Testis (tissue), 3 donors: Measurements from ENCODE around the gene TBC1D10B. TPM values are rescaled to one million over a fixed set of nuclear protein-coding genes. Genes with fewer than 3 reads are reported as not detected.

Experiments used
- DNase-seq: peaks from one replicate; pipeline ENCODE4 v3.0.0-alpha.2; 2019
- H3K27ac ChIP-seq, 2 donors: fragments of 200-600 bp; sonication (generic); one replicate each; pipeline ENCODE4 v1.5.1; 2019
- H3K27me3 ChIP-seq: fragments of 200-600 bp; sonication (generic); one replicate; pipeline ENCODE4 v1.5.1; 2019
- H3K36me3 ChIP-seq: fragments of 200-600 bp; sonication (generic); one replicate; pipeline ENCODE4 v1.5.1; 2017; ENCODE audit warnings: low read depth; ENCODE audit errors: missing control alignments
- H3K4me1 ChIP-seq: fragments of 200-600 bp; sonication (generic); one replicate; pipeline ENCODE4 v1.5.1; 2019
- H3K4me3 ChIP-seq, 2 donors: fragments of 200-600 bp; sonication (generic); one replicate each; pipeline ENCODE4 v1.5.1; 2017 to 2019
- H3K9me3 ChIP-seq: fragments of 200-600 bp; sonication (generic); one replicate; pipeline ENCODE4 v1.5.1; 2017
- POLR2A ChIP-seq: fragments of 450-650 bp; IDR thresholded peaks from one replicate; pipeline ENCODE4 v1.6.1; 2017; ENCODE audit warnings: antibody characterized with exemption, mild to moderate bottlenecking, moderate library complexity
- WGBS, 2 donors: methylation state at CpG; one replicate each; pipeline ENCODE4 v1.1.5; 2018; 5-methylcytosine and 5-hydroxymethylcytosine counted together
- intact Hi-C: fragments of 100-400 bp; cut with DNase I; formaldehyde crosslinking; loops from one replicate; pipeline ENCODE4 v1.15.1; 2023; ENCODE audit warnings: low total_unique reads
- polyA plus RNA-seq: library from polyadenylated mRNA; stranded (reverse); fragments of 350-450 nt; fragmentation: Illumina TruSeq; extraction: RNeasy Lipid Tissue Mini Kit (QIAGEN cat#74804); gene quantifications from one replicate; pipeline ENCODE4 v1.2.3, GENCODE V29; 2014; ENCODE audit warnings: low read depth, low replicate concordance; ENCODE audit not compliant: insufficient read depth
- total RNA-seq, 2 donors: library from RNA; depleted of rRNA; stranded (reverse); fragments of >200 nt; gene quantifications; one replicate each; pipeline ENCODE4 v1.2.3, GENCODE V29; 2016
- TF ChIP-seq, protein P1 (sequence below), 3 experiments: fragments of 450-650 bp in 2 of 3; fragments of 200-600 bp in 1 of 3; sonication (generic) in 1 of 3; IDR thresholded peaks; one replicate each; pipeline ENCODE4 v1.5.1; 2016 to 2019; ENCODE audit warnings: antibody characterized with exemption in 3 of 3, mild to moderate bottlenecking in 2 of 3, moderate library complexity in 1 of 3

Gene TBC1D10B
- total and polyA plus RNA-seq, 3 donors from 2014 or later = 60.5 to 86.2 (median 64.0) TPM

DNA sequence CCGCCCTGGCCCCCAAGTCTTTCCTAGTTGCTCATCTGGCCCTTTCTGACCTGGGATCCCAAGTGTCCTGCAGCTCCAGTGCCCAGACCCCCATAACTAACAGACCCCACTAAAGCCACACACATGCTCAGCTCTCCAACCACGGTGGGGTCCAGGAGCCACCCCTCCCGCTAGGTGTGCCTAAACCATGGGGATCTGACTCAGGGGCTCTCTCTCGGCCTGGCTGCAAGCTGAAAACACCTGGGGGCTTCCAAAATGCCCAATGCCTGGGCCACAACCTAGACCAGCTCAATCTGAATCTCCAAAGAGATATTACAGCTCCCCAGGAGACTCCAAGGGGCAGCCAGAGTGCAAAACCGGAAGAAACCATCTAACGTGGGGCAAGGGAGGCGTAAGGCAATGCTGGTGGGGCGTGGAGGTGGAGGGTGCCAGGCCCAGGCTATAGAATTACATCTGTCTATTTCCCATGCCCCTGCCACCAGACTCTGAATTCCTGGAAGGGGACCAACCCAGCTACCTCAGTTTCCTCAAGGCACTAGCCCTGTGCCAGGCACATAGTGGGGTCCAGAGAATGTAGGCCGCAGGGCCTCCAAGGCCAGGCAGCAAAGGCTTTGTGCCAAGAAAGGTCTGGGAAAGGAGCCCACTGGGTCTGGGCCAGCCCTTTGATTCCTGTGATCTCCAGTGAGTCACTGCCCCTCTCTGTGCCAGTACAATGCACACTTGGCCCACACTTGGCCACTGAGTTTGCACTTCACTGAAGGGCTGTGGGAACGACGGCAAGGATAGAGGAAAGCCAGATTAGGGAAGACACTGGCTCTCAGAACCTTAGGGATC, 18.5 kb downstream of the TBC1D10B start:
- DNase-seq = peak; percentile 85
- Histone ChIP-seq H3K27me3 (no peaks in the 10 kb centered on the region), H3K4me3 (no peak overlapping the region), H3K36me3 (no peaks in the 10 kb centered on the region), H3K27ac (peak overlapping the region; percentile 50 to 75), H3K4me1 (peaks cover 35% of the 10 kb centered on the region), H3K9me3 (no peaks in the 10 kb centered on the region)
- intact Hi-C loops = no loop called here
- 50 to 65% methylated on average over 6 to 11 of the region's 11 CpGs for WGBS, 2 donors
- TF ChIP-seq, protein P1, sequence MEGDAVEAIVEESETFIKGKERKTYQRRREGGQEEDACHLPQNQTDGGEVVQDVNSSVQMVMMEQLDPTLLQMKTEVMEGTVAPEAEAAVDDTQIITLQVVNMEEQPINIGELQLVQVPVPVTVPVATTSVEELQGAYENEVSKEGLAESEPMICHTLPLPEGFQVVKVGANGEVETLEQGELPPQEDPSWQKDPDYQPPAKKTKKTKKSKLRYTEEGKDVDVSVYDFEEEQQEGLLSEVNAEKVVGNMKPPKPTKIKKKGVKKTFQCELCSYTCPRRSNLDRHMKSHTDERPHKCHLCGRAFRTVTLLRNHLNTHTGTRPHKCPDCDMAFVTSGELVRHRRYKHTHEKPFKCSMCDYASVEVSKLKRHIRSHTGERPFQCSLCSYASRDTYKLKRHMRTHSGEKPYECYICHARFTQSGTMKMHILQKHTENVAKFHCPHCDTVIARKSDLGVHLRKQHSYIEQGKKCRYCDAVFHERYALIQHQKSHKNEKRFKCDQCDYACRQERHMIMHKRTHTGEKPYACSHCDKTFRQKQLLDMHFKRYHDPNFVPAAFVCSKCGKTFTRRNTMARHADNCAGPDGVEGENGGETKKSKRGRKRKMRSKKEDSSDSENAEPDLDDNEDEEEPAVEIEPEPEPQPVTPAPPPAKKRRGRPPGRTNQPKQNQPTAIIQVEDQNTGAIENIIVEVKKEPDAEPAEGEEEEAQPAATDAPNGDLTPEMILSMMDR (IDR thresholded peaks at IDR 0.05) = no peak
- no peak for TF ChIP-seq POLR2A

DNA sequence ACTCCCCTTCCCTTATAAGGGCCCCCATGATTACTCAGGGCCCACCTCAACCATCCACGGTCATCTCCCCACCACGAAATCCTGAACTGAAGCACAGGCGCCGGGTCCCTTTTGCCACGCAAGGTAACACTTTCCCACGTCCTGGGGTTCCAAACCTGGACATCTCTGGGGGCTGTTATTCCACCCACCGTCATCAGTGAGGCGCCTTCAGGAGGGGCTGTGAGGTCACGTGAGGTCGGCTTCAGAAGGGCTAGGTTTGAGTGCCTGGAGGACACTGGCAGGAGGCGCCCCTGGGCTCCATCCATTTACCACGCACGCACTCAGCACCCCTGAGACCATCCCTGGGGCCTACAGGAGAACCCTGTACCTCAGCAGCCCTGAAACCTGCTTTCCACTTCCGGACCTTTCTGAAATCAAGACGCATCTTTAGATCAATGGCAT, 19.3 kb downstream of the TBC1D10B start:
- TF ChIP-seq POLR2A = no peak
- TF ChIP-seq, protein P1 (IDR thresholded peaks at IDR 0.05) = no peak
- WGBS, 2 donors = 88 to 96% methylated on average over 10 to 15 of the region's 15 CpGs
- Histone ChIP-seq H3K4me1 (peaks cover 29% of the 10 kb centered on the region), H3K9me3 (no peaks in the 10 kb centered on the region), H3K27ac (no peak overlapping the region), H3K36me3 (no peaks in the 10 kb centered on the region), H3K4me3 (no peak overlapping the region), H3K27me3 (no peaks in the 10 kb centered on the region)
- DNase-seq = no peak
- intact Hi-C loops = no loop called here

DNA sequence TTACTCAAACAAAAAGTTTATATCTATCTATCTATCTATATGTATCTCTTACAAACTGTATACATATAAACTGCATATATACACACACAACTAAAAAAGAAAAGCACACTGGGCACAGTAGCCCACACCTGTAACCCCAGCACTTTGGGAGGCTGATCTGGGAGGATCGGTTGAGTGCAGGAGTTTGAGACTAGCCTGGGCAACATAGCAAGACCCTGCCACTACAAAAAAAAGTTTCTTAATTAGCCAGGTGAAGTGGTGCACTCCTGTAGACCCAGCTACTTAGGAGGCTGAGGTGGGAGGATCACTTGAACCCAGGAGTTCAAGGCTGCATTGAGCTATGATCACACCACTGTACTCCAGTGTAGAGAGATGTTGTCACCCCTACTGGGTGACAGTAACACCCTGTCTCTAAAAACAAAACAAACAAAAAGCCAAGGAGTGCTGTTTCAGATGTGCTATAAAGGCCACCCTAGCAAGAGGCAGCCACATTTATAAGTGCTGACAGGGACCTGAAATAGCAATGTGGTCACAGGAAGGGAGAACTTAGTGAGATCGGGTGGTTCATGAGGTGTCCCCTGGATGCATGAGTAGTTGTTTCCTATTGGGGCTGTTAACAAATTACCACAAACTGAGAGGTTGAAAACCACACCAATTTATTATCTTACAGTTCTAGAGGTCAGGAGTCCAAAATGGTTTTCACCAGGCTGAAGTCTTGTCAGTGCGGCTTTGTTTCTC, 20.0 kb downstream of the TBC1D10B start:
- TF ChIP-seq POLR2A = no peak
- TF ChIP-seq, protein P1 (IDR thresholded peaks at IDR 0.05) = no peak
- Histone ChIP-seq H3K9me3 (no peaks in the 10 kb centered on the region), H3K4me3 (no peak overlapping the region), H3K36me3 (no peaks in the 10 kb centered on the region), H3K27me3 (no peaks in the 10 kb centered on the region), H3K4me1 (peaks cover 23% of the 10 kb centered on the region), H3K27ac (no peak overlapping the region)
- WGBS, 2 donors = 89% methylated on average over 3 of the region's 3 CpGs
- intact Hi-C loops = no loop called here
- DNase-seq = no peak

DNA sequence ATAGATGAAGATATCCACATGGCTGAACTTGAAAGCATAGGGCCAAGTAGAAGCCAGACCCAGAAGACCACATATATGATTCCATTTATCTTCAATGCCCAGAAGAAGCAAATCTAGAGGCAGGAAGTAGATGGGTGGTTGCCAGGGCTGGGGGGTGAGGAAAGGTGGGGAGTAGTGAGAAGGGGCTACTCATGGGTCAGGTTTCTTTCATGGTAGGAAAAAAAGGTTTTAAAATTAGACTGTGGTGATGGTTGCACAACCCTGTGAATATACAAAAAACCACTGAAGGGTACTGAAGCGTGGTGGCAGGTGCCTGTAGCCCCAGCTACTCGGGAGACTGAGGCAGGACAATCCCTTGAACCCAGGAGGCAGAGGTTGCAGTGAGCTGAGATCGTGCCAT, 20.6 kb downstream of the TBC1D10B start:
- Histone ChIP-seq H3K36me3 (no peaks in the 10 kb centered on the region), H3K27ac (no peak overlapping the region), H3K4me3 (no peak overlapping the region), H3K4me1 (peaks cover 23% of the 10 kb centered on the region), H3K27me3 (no peaks in the 10 kb centered on the region), H3K9me3 (no peaks in the 10 kb centered on the region)
- WGBS, 2 donors = 84 to 85% methylated on average over 3 of the region's 3 CpGs
- DNase-seq = no peak
- intact Hi-C loops = no loop called here
- no peak for TF ChIP-seq POLR2A
- TF ChIP-seq, protein P1 (IDR thresholded peaks at IDR 0.05) = no peak
